HEK293T (cell line): ENCODE data around the gene EBI3.

Source experiments
- FOXA1 ChIP-seq: fragments of 450-650 bp; IDR thresholded peaks from 2 replicates; pipeline ENCODE4 v1.6.1; 2016; ENCODE audit warnings: mild to moderate bottlenecking
- FOXK2 ChIP-seq: fragments of 450-650 bp; IDR thresholded peaks from 2 replicates; pipeline ENCODE4 v1.6.1; 2016; ENCODE audit warnings: mild to moderate bottlenecking

DNA sequence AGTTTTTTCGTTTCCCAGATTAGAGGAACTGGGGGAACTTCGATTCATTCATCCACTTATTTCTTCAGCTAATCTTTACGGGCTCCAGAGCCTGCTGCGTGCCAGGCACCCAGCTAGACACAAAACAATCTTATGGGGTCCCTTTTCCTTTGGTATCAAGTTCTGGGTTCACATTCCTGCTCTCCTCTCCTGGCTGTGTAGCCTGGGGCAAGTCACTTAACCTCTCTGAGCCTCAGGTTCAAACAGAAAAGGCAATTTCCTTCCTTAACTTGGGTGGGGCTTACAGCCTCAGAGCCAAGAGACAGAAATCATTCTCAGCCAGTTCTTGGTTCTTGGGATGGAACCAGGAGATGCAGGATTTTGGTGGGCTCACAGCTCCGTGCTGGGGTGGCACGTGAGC is 55.7 kb downstream of the EBI3 start:
- TF ChIP-seq FOXK2 (no peak), FOXA1 (no peak)
